Ecto neural progenitor cell (in vitro differentiated cells): ENCODE results near the gene MUCL1.
"Not testable (repeated sequence)": the region's sequence is repeated elsewhere in the genome, so short reads cannot be mapped to it uniquely, and the experiment has no call there.

Experiments used
- DNase-seq: peaks from one replicate; pipeline ENCODE4 v3.0.0-alpha.2; 2018; ENCODE audit warnings: low spot score

Gene MUCL1, protein sequence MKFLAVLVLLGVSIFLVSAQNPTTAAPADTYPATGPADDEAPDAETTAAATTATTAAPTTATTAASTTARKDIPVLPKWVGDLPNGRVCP

DNA sequence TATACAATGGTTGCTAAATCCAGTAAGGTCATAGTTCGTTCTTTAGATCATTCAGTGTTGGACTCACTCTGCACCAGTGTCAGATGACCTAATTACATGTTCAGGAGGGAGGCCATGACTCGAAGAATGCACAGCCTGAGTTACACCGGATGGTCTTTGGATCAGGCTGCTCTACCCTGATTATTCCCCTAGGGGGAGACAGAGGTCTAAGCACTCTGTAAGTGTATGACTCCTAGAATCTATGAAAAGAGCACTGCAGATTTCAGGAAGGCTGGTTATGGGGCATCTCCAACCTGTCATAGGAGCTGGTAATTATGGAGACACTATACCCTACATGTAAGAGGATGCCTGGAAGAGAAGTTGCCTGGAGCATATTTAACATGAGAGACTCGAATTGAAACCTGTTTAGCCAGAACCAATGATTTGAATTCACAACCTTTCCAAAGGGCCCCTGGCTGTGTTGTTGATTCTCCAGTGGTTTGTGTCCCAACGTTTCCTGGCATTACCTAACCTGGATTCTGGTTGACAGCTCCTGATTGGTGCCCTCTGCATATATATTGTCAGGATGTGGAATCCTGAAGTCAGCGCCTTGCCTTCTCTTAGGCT is at the start of gene MUCL1:
MUCL1 (plus strand) TSS at position 584 of the 606 bp plus-strand sequence. CDS start 67 bp downstream, outside the sequence.
- DNase-seq, result peak; percentile 75

- DNase-seq, result no peak
Observed at GRCh38 chr12:54821676-54822075, 32.6 kb upstream of the MUCL1 start.

- no peak for DNase-seq
Observed at GRCh38 chr12:54824402-54824801, 29.9 kb upstream of the MUCL1 start.

DNA sequence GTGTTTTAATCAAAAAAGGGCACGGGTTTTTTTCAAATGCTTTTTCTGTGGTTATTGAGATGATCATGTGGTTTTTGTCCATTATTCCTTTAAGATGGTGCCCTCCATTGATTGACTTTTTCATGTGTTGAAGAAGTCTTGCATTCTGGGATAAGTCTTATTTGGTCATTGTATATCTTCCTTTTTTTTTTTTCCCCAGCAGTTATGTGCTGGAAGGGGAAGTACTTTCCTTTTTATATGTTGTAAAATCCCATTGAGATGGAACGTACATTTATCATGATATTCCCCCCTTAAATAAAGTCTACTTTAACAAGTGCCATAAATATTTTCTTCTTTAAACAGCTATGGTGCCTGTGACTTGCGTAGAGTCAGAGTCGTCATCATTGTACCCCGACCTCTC is 24.8 kb upstream of the MUCL1 start:
- DNase-seq, result no peak

- DNase-seq, result no peak
Observed at GRCh38 chr12:54830199-54830598, 24.1 kb upstream of the MUCL1 start.

GRCh38 chr12:54831631-54832030 is 22.7 kb upstream of the MUCL1 start:
- no peak for DNase-seq

GRCh38 chr12:54840244-54840865 is 14.0 kb upstream of the MUCL1 start:
- DNase-seq, result no peak

DNA sequence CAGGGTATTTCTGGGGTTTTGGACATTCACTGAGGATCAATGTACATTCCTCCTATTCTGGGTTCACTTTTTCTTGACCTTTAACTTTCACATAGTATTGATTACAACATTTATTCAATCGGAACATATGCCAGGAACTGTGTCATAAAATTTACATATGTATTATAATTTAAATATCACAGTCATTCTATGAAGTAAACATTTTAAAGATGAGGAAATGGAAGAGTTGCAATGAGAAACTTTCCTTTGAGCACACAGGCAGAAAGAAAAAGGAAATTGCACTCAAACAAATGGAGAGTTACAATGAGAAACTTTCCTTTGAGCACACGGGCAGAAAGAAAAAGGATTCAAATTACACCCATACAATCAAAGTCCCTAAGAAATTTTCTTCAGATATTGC is 3.1 kb downstream of the MUCL1 start:
- no peak for DNase-seq

DNA sequence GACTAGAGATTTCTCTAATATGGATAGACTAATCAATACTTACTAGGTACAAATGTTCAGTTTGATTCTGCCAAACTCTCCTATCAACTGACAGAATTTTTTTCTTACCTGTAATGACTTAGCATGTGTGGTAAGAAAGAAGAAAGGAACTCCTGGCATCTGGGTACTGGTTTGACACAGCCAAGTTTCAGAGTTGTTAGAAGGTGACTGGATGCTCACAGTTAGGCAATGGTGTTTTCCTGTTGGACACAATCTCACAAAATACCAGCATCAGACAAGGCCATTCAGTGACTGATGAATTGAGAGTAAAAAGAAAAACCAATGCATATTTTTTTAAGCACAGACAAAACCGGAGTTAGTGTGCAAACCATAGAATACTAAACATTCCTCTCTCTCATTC is 4.2 kb downstream of the MUCL1 start:
- no peak for DNase-seq

GRCh38 chr12:54859502-54859901 is 5.2 kb downstream of the MUCL1 start:
- no peak for DNase-seq

- no peak for DNase-seq
Observed at GRCh38 chr12:54861927-54862326, 7.6 kb downstream of the MUCL1 start.

DNA sequence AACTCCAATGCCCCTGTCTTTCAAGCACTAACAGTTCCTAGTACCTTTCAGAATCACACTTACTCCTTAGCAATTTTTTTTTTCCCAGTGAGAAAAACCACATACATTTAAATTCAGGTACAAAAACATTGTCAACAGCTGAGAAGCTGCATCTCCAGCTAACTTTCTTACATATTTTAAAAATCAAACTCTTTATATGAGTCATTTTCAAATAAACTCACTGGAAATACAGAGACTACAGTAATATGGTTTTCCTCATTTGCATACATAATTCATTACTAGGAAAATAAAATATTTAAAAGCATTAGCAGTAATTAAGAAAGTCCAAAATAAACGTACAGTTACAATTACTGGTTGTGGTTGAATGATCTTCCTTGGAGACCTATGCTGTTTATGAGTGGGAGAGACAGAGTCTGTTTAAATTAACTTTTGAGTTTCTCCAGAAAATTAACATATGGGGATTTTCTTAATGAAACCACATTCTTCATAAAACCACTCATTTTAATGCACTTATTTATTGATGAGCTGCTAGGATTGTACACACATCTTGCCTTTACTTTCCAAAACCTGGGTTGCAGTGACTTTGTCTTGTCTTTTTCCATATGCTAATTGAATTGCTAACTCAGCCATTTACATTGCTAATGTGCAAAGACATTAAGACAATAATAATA is 9.8 kb downstream of the MUCL1 start:
- DNase-seq, result no peak

GRCh38 chr12:54865683-54866324 is 11.5 kb downstream of the MUCL1 start:
- DNase-seq, result no peak

- DNase-seq, result no peak
Observed at GRCh38 chr12:54868690-54869089, 14.4 kb downstream of the MUCL1 start.

DNA sequence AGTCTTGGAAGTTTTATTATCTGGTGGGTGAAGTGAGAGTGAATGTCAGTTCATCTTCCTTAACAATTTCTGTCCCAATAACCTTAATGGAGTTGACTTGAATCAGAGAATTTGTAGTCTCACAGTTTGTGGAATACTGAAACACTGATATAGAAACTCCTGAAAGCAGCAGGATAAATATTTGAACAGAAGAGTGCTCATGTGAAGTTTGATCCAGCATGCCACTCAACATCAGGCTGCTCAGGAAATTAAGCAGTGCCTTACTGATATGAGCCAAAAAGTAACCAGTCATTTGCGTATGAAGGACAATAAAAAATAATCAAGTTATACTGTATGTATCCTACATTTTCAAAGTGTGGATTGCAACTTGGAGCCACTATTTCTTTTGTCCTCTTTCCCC is 15.7 kb downstream of the MUCL1 start:
- no peak for DNase-seq

GRCh38 chr12:54870617-54871016 is 16.3 kb downstream of the MUCL1 start:
- no peak for DNase-seq

DNA sequence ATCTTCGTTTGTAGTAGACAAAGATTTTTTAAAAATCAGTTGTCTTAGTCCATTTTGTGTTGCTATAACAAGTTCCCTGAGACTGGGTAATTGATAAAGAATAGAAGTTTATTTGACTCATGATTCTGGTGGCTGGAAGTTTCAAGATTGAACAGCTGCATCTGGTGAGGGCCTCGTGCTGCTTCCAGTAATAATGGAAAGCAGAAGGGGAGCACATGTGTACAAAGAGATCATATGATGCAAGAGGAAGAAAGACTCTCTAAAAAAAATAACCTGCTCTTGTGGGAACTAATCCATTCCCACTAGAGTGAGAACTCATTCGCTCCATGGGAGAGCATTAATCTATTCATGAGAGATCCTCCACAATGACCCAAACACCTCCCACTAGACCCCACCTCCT is 24.8 kb downstream of the MUCL1 start:
- DNase-seq, result no peak

- DNase-seq, result no peak
Observed at GRCh38 chr12:54879579-54879978, 25.3 kb downstream of the MUCL1 start.

DNA sequence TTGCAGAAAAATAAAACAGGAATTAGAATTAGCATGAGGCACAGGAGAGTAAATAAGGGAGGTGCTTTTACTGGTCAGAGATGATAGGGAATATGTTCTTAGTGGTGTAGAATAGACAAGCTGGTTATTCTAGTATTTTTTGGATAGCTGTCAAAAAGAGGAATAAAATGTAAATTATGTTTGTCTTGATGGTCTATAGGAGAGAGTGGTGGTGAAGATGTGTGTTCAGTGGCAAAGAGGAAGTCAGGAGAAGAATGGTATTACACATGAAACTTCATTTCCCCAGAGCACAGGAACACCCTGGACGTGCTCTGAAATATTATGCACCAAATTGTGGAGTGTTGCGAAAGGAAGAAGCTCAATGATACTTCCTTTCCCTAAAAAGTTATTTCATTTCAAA is 27.8 kb downstream of the MUCL1 start:
- no peak for DNase-seq

- DNase-seq, result not testable (repeated sequence)
Observed at GRCh38 chr12:54882597-54882996, 28.3 kb downstream of the MUCL1 start.

DNA sequence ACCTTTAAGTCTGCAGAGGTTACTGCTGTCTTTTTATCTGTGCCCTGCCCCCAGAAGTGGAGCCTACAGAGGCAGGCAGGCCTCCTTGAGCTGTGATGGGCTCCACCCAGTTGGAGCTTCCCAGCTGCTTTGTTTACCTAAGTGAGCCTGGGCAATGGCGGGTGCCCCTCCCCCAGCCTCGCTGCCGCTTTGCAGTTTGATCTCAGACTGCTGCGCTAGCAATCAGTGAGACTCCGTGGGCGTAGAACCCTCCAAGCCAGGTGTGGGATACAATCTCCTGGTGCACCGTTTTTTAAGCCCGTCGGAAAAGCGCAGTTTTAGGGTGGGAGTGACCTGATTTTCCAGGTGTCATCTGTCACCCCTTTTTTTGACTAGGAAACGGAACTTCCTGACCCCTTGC is 34.1 kb downstream of the MUCL1 start:
- DNase-seq, result not testable (repeated sequence)

DNA sequence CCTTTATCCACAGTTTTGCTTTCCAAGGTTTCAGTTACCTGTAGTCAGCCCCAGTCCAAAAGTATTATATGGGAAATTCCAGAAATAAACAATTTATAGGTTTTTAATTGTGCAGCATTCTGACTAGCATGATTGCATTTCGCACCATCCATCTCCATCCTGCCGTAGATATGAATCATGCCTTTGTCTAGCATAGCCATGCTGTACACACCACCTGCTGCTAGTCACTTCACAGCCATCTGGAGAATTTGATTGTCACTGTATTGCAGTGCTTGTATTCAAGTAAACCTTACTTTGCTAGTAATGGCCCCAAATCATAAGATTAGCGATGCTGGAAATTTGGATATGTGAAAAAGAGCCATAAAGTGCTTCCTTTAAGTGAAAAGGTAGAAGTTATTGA is 36.0 kb downstream of the MUCL1 start:
- no peak for DNase-seq
